HG02970 (cell line): ENCODE results near the gene CLECL1.
A peak's percentile ranks its signal among the peaks of the same experiment; 100 is the strongest.
"Not testable (repeated sequence)": the region's sequence is repeated elsewhere in the genome, so short reads cannot be mapped to it uniquely, and the experiment has no call there.

Source experiments
- ATAC-seq: cut with Tn5 transposase; IDR thresholded peaks from one replicate; pipeline ENCODE4 v1.9.1; 2021; ENCODE audit warnings: mild to moderate bottlenecking, moderate library complexity, moderate number of reproducible peaks; ENCODE audit not compliant: unreplicated experiment, low FRiP score

Gene CLECL1

GRCh38 chr12:9752145-9752933, 19.4 kb upstream of the CLECL1 start:
- ATAC-seq: no peak

- ATAC-seq: no peak
Measured at GRCh38 chr12:9751204-9752144, 18.6 kb upstream of the CLECL1 start.

GRCh38 chr12:9750276-9751203, 17.6 kb upstream of the CLECL1 start:
- peak; percentile 52 for ATAC-seq

GRCh38 chr12:9749640-9750039, 16.7 kb upstream of the CLECL1 start:
- ATAC-seq: no peak

GRCh38 chr12:9745199-9745598, 12.3 kb upstream of the CLECL1 start:
- no peak for ATAC-seq

- no peak for ATAC-seq
Measured at GRCh38 chr12:9742661-9743060, 9.8 kb upstream of the CLECL1 start.

- no peak for ATAC-seq
Measured at GRCh38 chr12:9741726-9742125, 8.8 kb upstream of the CLECL1 start.

GRCh38 chr12:9740106-9740750, 7.3 kb upstream of the CLECL1 start:
- no peak for ATAC-seq

GRCh38 chr12:9739404-9740105, 6.7 kb upstream of the CLECL1 start:
- ATAC-seq: not testable (repeated sequence)

- not testable (repeated sequence) for ATAC-seq
Measured at GRCh38 chr12:9738905-9739304, 6.0 kb upstream of the CLECL1 start.

- no peak for ATAC-seq
Measured at GRCh38 chr12:9736936-9737705, 4.2 kb upstream of the CLECL1 start.

GRCh38 chr12:9735601-9736000, 2.7 kb upstream of the CLECL1 start:
- no peak for ATAC-seq

- ATAC-seq: no peak
Measured at GRCh38 chr12:9731797-9732196, 1.1 kb downstream of the CLECL1 start.

- no peak for ATAC-seq
Measured at GRCh38 chr12:9731393-9731792, 1.5 kb downstream of the CLECL1 start.

GRCh38 chr12:9730591-9730990, 2.3 kb downstream of the CLECL1 start:
- no peak for ATAC-seq

- ATAC-seq: no peak
Measured at GRCh38 chr12:9730011-9730410, 2.9 kb downstream of the CLECL1 start.

GRCh38 chr12:9729082-9729481, 3.8 kb downstream of the CLECL1 start:
- no peak for ATAC-seq

- ATAC-seq: no peak
Measured at GRCh38 chr12:9727813-9728212, 5.1 kb downstream of the CLECL1 start.
